Keratinocyte (primary cell): ENCODE data around the gene FLVCR1. TPM values are rescaled to one million over a fixed set of nuclear protein-coding genes. Genes with fewer than 3 reads are reported as not detected.

Experiments
- DNase-seq: peaks from one replicate; pipeline ENCODE4 v3.0.0-alpha.2; 2011; ENCODE audit warnings: low read depth, missing footprints, low spot score
- FAIRE-seq: peaks from 2 replicates; lab custom pipeline; 2011; peaks lifted over from hg19 to GRCh38; lab: Jason Lieb, UNC
- H2AFZ ChIP-seq: 2 replicates; pipeline ENCODE4 v1.6.0; 2012; ENCODE audit warnings: low read length, control low read depth, inconsistent platforms; ENCODE audit not compliant: control insufficient read depth
- H3K27ac ChIP-seq: 2 replicates; pipeline ENCODE4 v1.5.1; 2011; ENCODE audit warnings: low read length; ENCODE audit not compliant: control insufficient read depth, insufficient read depth
- H3K27me3 ChIP-seq: 3 replicates; pipeline ENCODE4 v1.6.0; 2011; ENCODE audit warnings: low read length; ENCODE audit not compliant: control insufficient read depth, insufficient read depth; ENCODE audit errors: extremely low read depth
- H3K36me3 ChIP-seq, 2 experiments: 2 replicates in 1 of 2; 3 replicates in 1 of 2; pipeline ENCODE4 v1.5.1; 2011; ENCODE audit warnings: low read length in 2 of 2, mild to moderate bottlenecking in 1 of 2; ENCODE audit not compliant: control insufficient read depth in 2 of 2, insufficient read depth in 2 of 2; ENCODE audit errors: extremely low read depth in 1 of 2
- H3K4me1 ChIP-seq: 3 replicates; pipeline ENCODE4 v1.5.1; 2011; ENCODE audit warnings: low read length; ENCODE audit not compliant: control insufficient read depth, insufficient read depth; ENCODE audit errors: extremely low read depth
- H3K4me2 ChIP-seq: 3 replicates; pipeline ENCODE4 v1.6.0; 2011; ENCODE audit warnings: low read depth, low read length; ENCODE audit not compliant: control insufficient read depth, insufficient read depth; ENCODE audit errors: extremely low read depth
- H3K4me3 ChIP-seq, 3 experiments: fragments of 200-600 bp in 1 of 3; sonication (generic) in 1 of 3; 2 replicates in 2 of 3; 3 replicates in 1 of 3; pipeline ENCODE4 v1.5.1; 2011 to 2016; ENCODE audit warnings: low read length in 3 of 3, mild to moderate bottlenecking in 3 of 3, control low read depth in 2 of 3, inconsistent platforms in 1 of 3, low read depth in 1 of 3, mixed read lengths in 1 of 3, mixed run types in 1 of 3, moderate library complexity in 1 of 3; ENCODE audit not compliant: control insufficient read depth in 2 of 3, insufficient read depth in 2 of 3; ENCODE audit errors: extremely low read depth in 1 of 3
- H3K79me2 ChIP-seq: 2 replicates; pipeline ENCODE4 v1.6.0; 2012; ENCODE audit warnings: low read length; ENCODE audit not compliant: control insufficient read depth, insufficient read depth
- H3K9ac ChIP-seq: 3 replicates; pipeline ENCODE4 v1.6.0; 2011; ENCODE audit warnings: low read length; ENCODE audit not compliant: control insufficient read depth, insufficient read depth; ENCODE audit errors: extremely low read depth
- H3K9me1 ChIP-seq: 3 replicates; pipeline ENCODE4 v1.6.0; 2011; ENCODE audit warnings: low read length; ENCODE audit not compliant: control insufficient read depth, insufficient read depth; ENCODE audit errors: extremely low read depth
- H3K9me3 ChIP-seq: 2 replicates; pipeline ENCODE4 v1.5.1; 2012; ENCODE audit warnings: low read depth, low read length; ENCODE audit not compliant: control insufficient read depth
- H4K20me1 ChIP-seq: 3 replicates; pipeline ENCODE4 v1.6.0; 2011; ENCODE audit warnings: low read length; ENCODE audit not compliant: control insufficient read depth, insufficient read depth; ENCODE audit errors: extremely low read depth
- CTCF ChIP-seq, 3 experiments: IDR thresholded peaks in 1 of 3; conservative IDR thresholded peaks in 1 of 3; optimal IDR thresholded peaks in 1 of 3; 2 replicates in 2 of 3; 3 replicates in 1 of 3; pipeline versions ENCODE3 to v1.5.1; 2011; ENCODE audit warnings: low read length in 3 of 3, mild to moderate bottlenecking in 3 of 3, moderate library complexity in 2 of 3, control low read depth in 1 of 3, inconsistent platforms in 1 of 3; ENCODE audit not compliant: insufficient read depth in 2 of 3; ENCODE audit errors: extremely low read depth in 1 of 3
- EZH2 ChIP-seq: IDR thresholded peaks from one replicate; pipeline ENCODE4 v1.6.1; 2012; ENCODE audit warnings: inconsistent platforms, mild to moderate bottlenecking, low read length, moderate library complexity
- dilution Hi-C: fragments of 300-500 bp; cut with MboI; formaldehyde crosslinking; loops from one replicate; pipeline ENCODE4 v1.7.0; 2020; ENCODE audit warnings: low sequenced_read_pairs; ENCODE audit not compliant: extremely low pct_ligation_motif_present
- polyA plus RNA-seq, 5 experiments: library from polyadenylated mRNA; depleted of rRNA in 3 of 5; stranded (reverse) in 3 of 5; stranded (forward) in 1 of 5; unstranded in 1 of 5; fragments of >200 nt; gene quantifications; 1 replicate in 1 of 5; 2 replicates in 3 of 5; 3 replicates in 1 of 5; pipeline versions ENCODE4 v1.2.1 to v1.2.3, GENCODE V29; 2011 to 2012; ENCODE audit warnings: missing spikeins in 2 of 5, low read depth in 1 of 5, low replicate concordance in 1 of 5

Gene FLVCR1
- polyA plus RNA-seq, 1 donor (not counting 4 experiments of a cell fraction or from before 2014, with no cell fraction given): 6.4 TPM

DNA sequence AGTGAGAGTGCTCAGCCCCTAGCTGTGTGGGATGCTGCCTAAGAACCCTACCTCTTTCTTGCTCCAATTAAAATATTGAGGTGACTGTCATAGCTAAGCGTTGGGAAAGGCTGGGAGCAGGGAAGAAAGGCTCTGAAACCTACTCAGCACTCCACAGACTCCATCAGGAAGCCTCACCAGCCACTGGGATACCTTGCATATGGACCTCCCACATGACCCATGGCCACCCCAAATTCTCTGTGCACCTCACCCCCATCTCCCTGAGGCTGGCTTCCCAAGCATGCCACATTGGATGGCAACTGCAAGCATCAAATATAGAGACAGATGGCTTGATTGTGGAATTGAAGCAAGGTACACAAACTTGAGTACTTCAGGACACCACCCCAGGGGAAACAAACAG, 41.8 kb downstream of the FLVCR1 start:
- Histone ChIP-seq H3K9me3 (no peaks in the 10 kb centered on the region), H3K9me1 (no peaks in the 10 kb centered on the region), H3K27ac (no peak overlapping the region), H3K9ac (no peak overlapping the region), H2AFZ (no peak overlapping the region), H3K4me3 (no peak overlapping the region), H3K27me3 (no peaks in the 10 kb centered on the region), H3K36me3 (peaks cover 5 to 7% of the 10 kb centered on the region in 2 experiments), H4K20me1 (no peaks in the 10 kb centered on the region), H3K4me2 (no peak overlapping the region), H3K4me1 (no peaks in the 10 kb centered on the region), H3K79me2 (no peaks in the 10 kb centered on the region)
- dilution Hi-C loops: no loop called here
- TF ChIP-seq EZH2 (no peak), CTCF (optimal IDR thresholded peaks at IDR 0.05 in 1 of 3, IDR thresholded peaks at IDR 0.05 in 1 of 3, conservative IDR thresholded peaks at IDR 0.05 in 1 of 3; ENCODE audit: extremely low read depth in 1 of 3, insufficient read depth in 2 of 3, low read length in 3 of 3) (no peak)
- FAIRE-seq (no peak), DNase-seq (no peak)

GRCh38 chr1:212901290-212901689, 43.2 kb downstream of the FLVCR1 start:
- Histone ChIP-seq H3K27ac (no peak overlapping the region), H3K4me2 (no peak overlapping the region), H3K36me3 (peaks cover 4 to 5% of the 10 kb centered on the region in 2 experiments), H2AFZ (no peak overlapping the region), H3K79me2 (no peaks in the 10 kb centered on the region), H4K20me1 (no peaks in the 10 kb centered on the region), H3K9ac (no peak overlapping the region), H3K4me1 (no peaks in the 10 kb centered on the region), H3K27me3 (no peaks in the 10 kb centered on the region), H3K9me3 (no peaks in the 10 kb centered on the region), H3K4me3 (no peak overlapping the region), H3K9me1 (no peaks in the 10 kb centered on the region)
- dilution Hi-C loops: no loop called here
- no peak for DNase-seq
- TF ChIP-seq CTCF (optimal IDR thresholded peaks at IDR 0.05 in 1 of 3, IDR thresholded peaks at IDR 0.05 in 1 of 3, conservative IDR thresholded peaks at IDR 0.05 in 1 of 3; ENCODE audit: extremely low read depth in 1 of 3, insufficient read depth in 2 of 3, low read length in 3 of 3) (no peak), EZH2 (no peak)
- no peak for FAIRE-seq
